Esophagus muscularis mucosa (tissue), 4 donors: ENCODE results near the gene KRT25. TPM values are rescaled to one million over a fixed set of nuclear protein-coding genes. Genes with fewer than 3 reads are reported as not detected.

Source experiments
- DNase-seq: peaks from one replicate; pipeline ENCODE4 v3.0.0-alpha.2; 2017; ENCODE audit errors: extremely low spot score
- H3K27ac ChIP-seq, 4 donors: fragments of 200-600 bp; sonication (generic); replicated peaks in 1 of 4; 1 replicate in 3 of 4; 2 replicates in 1 of 4; pipeline ENCODE4 v1.5.1; 2016 to 2019; ENCODE audit warnings: mild to moderate bottlenecking in 1 of 4
- H3K27me3 ChIP-seq, 4 donors: fragments of 200-600 bp; sonication (generic); one replicate each; pipeline versions ENCODE4 v1.5.1 to v1.6.0; 2016 to 2019
- H3K36me3 ChIP-seq, 4 donors: fragments of 200-600 bp; sonication (generic); one replicate each; pipeline ENCODE4 v1.5.1; 2016 to 2019
- H3K4me1 ChIP-seq, 4 donors: fragments of 200-600 bp; sonication (generic); one replicate each; pipeline ENCODE4 v1.5.1; 2016 to 2019
- H3K4me3 ChIP-seq, 4 donors: fragments of 200-600 bp; sonication (generic); 1 replicate in 2 of 4; 2 replicates in 2 of 4; pipeline ENCODE4 v1.5.1; 2016 to 2019; ENCODE audit warnings: mild to moderate bottlenecking in 4 of 4, moderate library complexity in 1 of 4
- H3K9me3 ChIP-seq, 4 donors: fragments of 200-600 bp; sonication (generic); 1 replicate in 3 of 4; 2 replicates in 1 of 4; pipeline ENCODE4 v1.5.1; 2016 to 2019
- EP300 ChIP-seq: sonication (generic); formaldehyde crosslinking; IDR thresholded peaks from one replicate; pipeline ENCODE4 v1.6.1; 2017; ENCODE audit warnings: antibody characterized with exemption
- POLR2A ChIP-seq: fragments of 450-650 bp; IDR thresholded peaks from one replicate; pipeline ENCODE4 v1.6.1; 2017; ENCODE audit warnings: antibody characterized with exemption, moderate library complexity, mild to moderate bottlenecking, low read depth
- POLR2AphosphoS5 ChIP-seq, 2 donors: sonication (generic); formaldehyde crosslinking; IDR thresholded peaks; one replicate each; pipeline ENCODE4 v1.6.1; 2017; ENCODE audit warnings: antibody characterized with exemption in 2 of 2
- WGBS: methylation state at CpG from one replicate; pipeline ENCODE4 v1.1.5; 2018; 5-methylcytosine and 5-hydroxymethylcytosine counted together
- intact Hi-C: fragments of 100-400 bp; cut with DNase I; formaldehyde crosslinking; loops from one replicate; pipeline ENCODE4 v1.15.1; 2023
- total RNA-seq, 4 donors: library from RNA; depleted of rRNA; stranded (reverse); fragments of >200 nt; gene quantifications; one replicate each; pipeline versions ENCODE4 v1.1.0 to v1.2.1, GENCODE V29; 2016
- TF ChIP-seq, protein P1 (sequence below), 3 experiments: fragments of 200-600 bp in 2 of 3; fragments of 450-650 bp in 1 of 3; sonication (generic) in 2 of 3; IDR thresholded peaks; one replicate each; pipeline ENCODE4 v1.5.1; 2017 to 2019; ENCODE audit warnings: antibody characterized with exemption in 3 of 3, mild to moderate bottlenecking in 2 of 3, moderate library complexity in 1 of 3

KRT25 gene
- total RNA-seq, 4 donors from 2014 or later: not detected

DNA sequence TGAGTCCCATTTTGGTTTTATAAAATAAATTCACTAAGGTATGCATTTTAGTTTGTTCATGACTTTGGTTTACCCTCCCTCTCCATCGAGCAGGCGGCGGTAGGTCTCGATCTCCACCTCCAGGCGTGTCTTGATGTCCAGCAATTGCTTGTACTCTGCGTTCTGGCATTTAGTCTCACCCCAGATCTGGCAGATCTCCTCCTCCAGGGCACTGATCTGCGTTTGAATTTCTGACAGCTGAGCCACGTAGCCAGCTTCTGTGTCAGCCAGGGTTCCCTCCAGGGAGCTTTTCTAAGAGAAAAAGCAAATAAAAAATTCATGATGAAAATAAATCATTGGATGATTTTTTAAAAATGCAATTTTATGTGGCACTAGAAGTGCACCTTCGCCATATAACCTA is 55.8 kb downstream of the KRT25 start:
- Histone ChIP-seq H3K9me3 (no peaks in the 10 kb centered on the region), H3K27me3 (peaks cover 0 to 47% (median 0%) of the 10 kb centered on the region in 4 donors), H3K27ac (no peak overlapping the region), H3K4me3 (no peak overlapping the region), H3K36me3 (no peaks in the 10 kb centered on the region), H3K4me1 (no peaks in the 10 kb centered on the region)
- intact Hi-C loops: no loop called here
- no peak for DNase-seq
- WGBS: 50% methylated on average over 9 of the region's 9 CpGs
- TF ChIP-seq POLR2AphosphoS5 (IDR thresholded peaks at IDR 0.05) (no peak), EP300 (no peak), POLR2A (no peak)
- TF ChIP-seq, protein P1, sequence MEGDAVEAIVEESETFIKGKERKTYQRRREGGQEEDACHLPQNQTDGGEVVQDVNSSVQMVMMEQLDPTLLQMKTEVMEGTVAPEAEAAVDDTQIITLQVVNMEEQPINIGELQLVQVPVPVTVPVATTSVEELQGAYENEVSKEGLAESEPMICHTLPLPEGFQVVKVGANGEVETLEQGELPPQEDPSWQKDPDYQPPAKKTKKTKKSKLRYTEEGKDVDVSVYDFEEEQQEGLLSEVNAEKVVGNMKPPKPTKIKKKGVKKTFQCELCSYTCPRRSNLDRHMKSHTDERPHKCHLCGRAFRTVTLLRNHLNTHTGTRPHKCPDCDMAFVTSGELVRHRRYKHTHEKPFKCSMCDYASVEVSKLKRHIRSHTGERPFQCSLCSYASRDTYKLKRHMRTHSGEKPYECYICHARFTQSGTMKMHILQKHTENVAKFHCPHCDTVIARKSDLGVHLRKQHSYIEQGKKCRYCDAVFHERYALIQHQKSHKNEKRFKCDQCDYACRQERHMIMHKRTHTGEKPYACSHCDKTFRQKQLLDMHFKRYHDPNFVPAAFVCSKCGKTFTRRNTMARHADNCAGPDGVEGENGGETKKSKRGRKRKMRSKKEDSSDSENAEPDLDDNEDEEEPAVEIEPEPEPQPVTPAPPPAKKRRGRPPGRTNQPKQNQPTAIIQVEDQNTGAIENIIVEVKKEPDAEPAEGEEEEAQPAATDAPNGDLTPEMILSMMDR (IDR thresholded peaks at IDR 0.05): no peak

Other genes with a start within 250 kb of the KRT25 start
- under 1 TPM in 1 of 4 donors, not detected in 3; 0.33 TPM for gene CCR7, start 189.9 kb downstream of the KRT25 start, total RNA-seq
- 100 to 1,000 TPM in 2 of 4 donors, 10 to 100 TPM in 2; 86.8 to 112 (median 102) TPM for gene SMARCE1, start 107.5 kb downstream of the KRT25 start, total RNA-seq
- 1 to 10 TPM in 3 of 4 donors, under 1 TPM in 1; 0.97 to 3.0 (median 2.7) TPM for gene KRT222, start 90.2 kb downstream of the KRT25 start, total RNA-seq
- gene KRT24, start 51.6 kb downstream of the KRT25 start, total RNA-seq: under 1 TPM in 3 of 4 donors, not detected in 1; 0.17 to 0.52 (median 0.42) TPM
- gene KRT26, start 16.9 kb upstream of the KRT25 start, total RNA-seq: not detected
- gene KRT27, start 27.2 kb upstream of the KRT25 start, total RNA-seq: not detected
- not detected for gene KRT28, start 44.6 kb upstream of the KRT25 start, total RNA-seq
- 10 to 100 TPM in 3 of 4 donors, 1 to 10 TPM in 1; 9.9 to 15.7 (median 10.7) TPM for gene KRT10, start 67.3 kb upstream of the KRT25 start, total RNA-seq
- not detected for gene KRT12, start 111.9 kb upstream of the KRT25 start, total RNA-seq
- under 1 TPM in 1 of 4 donors, not detected in 3; 0.52 TPM for gene KRT20, start 129.9 kb upstream of the KRT25 start, total RNA-seq
- under 1 TPM in 1 of 4 donors, not detected in 3; 0.50 TPM for gene KRT23, start 182.3 kb upstream of the KRT25 start, total RNA-seq
- not detected for gene KRT39, start 211.6 kb upstream of the KRT25 start, total RNA-seq
- not detected for gene KRT40, start 229.0 kb upstream of the KRT25 start, total RNA-seq
- not detected for gene KRTAP3-3, start 238.8 kb upstream of the KRT25 start, total RNA-seq
- not detected for gene KRTAP3-2, start 244.6 kb upstream of the KRT25 start, total RNA-seq